ENCODE data around the gene CT83. TPM values are rescaled to one million over a fixed set of nuclear protein-coding genes. Genes with fewer than 3 reads are reported as not detected.

The CT83 gene
- total RNA-seq (2022) (not detected in 2 replicates), Bru-seq, nascent RNA (not detected), BruChase-seq, experiment 1, labeled RNA remaining after a 2-hour chase (not detected), BruChase-seq, experiment 2, labeled RNA remaining after a 6-hour chase (not detected)
- long read RNA-seq = 0 reads

DNA sequence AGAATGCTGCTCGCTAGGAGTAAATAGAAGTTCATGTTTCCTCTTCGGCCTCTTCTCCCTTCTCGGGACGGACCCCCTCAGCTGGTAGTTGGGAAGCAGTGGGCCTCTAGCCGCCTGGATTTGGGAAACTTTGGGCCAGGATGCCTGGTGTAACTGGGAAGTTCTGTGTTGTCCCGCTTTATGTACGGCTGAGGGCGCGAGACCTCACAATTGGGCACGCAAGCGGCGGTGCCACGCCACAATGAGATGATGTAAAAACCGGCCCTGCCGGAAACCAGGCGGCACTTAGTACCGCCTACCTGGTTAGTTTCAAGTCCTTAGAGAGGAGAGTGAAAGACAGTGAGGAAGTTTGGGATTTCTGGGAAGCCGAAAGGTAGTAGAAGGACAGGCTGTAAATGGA is at the start of gene CT83:
TSS of gene CT83 (minus strand) at position 155 of the 400 bp plus-strand sequence. CDS start at position 35, 120 bp downstream.
- Mint-ChIP-seq H3K9me3 (ENCODE audit: unreplicated experiment) (no peaks in the 10 kb centered on the region), H3K4me3 (ENCODE audit: unreplicated experiment) (no peak within 1 kb of the TSS), H3K27ac (ENCODE audit: unreplicated experiment) (no peak within 1 kb of the TSS), H3K27me3 (ENCODE audit: insufficient read depth, unreplicated experiment) (no peaks in the 10 kb centered on the region), H3K36me3 (ENCODE audit: insufficient read depth, unreplicated experiment) (no peaks in the 10 kb centered on the region), H3K4me1 (ENCODE audit: low read depth, unreplicated experiment) (no peaks in the 10 kb centered on the region)
- ChIA-PET CTCF (no interaction called here), POLR2A (no interaction called here)
- H3K4me3 ChIP-seq (ENCODE audit: low read depth, low read length) = no peak within 1 kb of the TSS
- no peak for DNase-seq
- BruUV-seq (replicated peaks) = no TSS peak
- no peaks in the 10 kb centered on the region for H3K9me3 ChIP-seq
- no peak for TF ChIP-seq CTCF (IDR thresholded peaks at IDR 0.05; ENCODE audit: insufficient read depth in 1 of 2, low read depth in 1 of 2, low read length in 1 of 2, severe bottlenecking in 1 of 2, unreplicated experiment in 1 of 2)
- no peaks in the 10 kb centered on the region for H3K4me1 ChIP-seq
- intact Hi-C loops (cut with micrococcal nuclease; ENCODE audit: unreplicated experiment) = no loop called here
- no peaks in the 10 kb centered on the region for H3K36me3 ChIP-seq (ENCODE audit: control insufficient read depth, insufficient read depth, low read length)
- H3K27me3 ChIP-seq (replicated peaks; ENCODE audit: control insufficient read depth, insufficient read depth, low read length) = no peaks in the 10 kb centered on the region

GRCh38 chrX:116499780-116500179 is 37.0 kb upstream of the CT83 start:
- no peak for DNase-seq
- intact Hi-C loops (cut with micrococcal nuclease; ENCODE audit: unreplicated experiment) = no loop called here
- ChIA-PET CTCF (no interaction called here), POLR2A (no interaction called here)
- Histone ChIP-seq H3K9me3 (no peaks in the 10 kb centered on the region), H3K4me3 (ENCODE audit: low read depth, low read length) (no peak overlapping the region), H3K4me1 (no peaks in the 10 kb centered on the region), H3K27me3 (replicated peaks; ENCODE audit: control insufficient read depth, insufficient read depth, low read length) (no peaks in the 10 kb centered on the region), H3K36me3 (ENCODE audit: control insufficient read depth, insufficient read depth, low read length) (no peaks in the 10 kb centered on the region)
- TF ChIP-seq CTCF (IDR thresholded peaks at IDR 0.05; ENCODE audit: insufficient read depth in 1 of 2, low read depth in 1 of 2, low read length in 1 of 2, severe bottlenecking in 1 of 2, unreplicated experiment in 1 of 2) = no peak
- Mint-ChIP-seq H3K9me3 (ENCODE audit: unreplicated experiment) (no peaks in the 10 kb centered on the region), H3K27ac (ENCODE audit: unreplicated experiment) (no peak overlapping the region), H3K4me1 (ENCODE audit: low read depth, unreplicated experiment) (no peaks in the 10 kb centered on the region), H3K36me3 (ENCODE audit: insufficient read depth, unreplicated experiment) (no peaks in the 10 kb centered on the region), H3K4me3 (ENCODE audit: unreplicated experiment) (no peak overlapping the region), H3K27me3 (ENCODE audit: insufficient read depth, unreplicated experiment) (no peaks in the 10 kb centered on the region)
- BruUV-seq (replicated peaks) = no TSS peak

DNA sequence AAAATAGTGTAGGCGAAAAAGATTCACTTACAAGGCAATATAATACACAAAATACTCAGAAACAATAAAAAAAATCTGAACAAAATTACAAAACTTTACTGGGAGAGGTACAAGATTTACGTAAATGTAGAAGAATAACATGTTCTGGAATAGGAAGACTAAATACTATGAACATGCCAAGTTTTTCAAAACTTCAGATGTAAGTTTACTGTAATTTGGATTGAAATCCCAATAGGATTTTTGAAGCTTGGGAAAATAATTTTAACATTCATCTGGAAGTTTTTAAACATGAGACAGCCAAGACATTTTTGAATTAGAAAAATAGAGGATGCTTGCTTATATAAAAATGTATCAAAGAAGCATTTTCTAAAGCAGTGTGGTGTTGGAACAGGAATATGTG is 30.5 kb upstream of the CT83 start:
- no peak for TF ChIP-seq CTCF (IDR thresholded peaks at IDR 0.05; ENCODE audit: insufficient read depth in 1 of 2, low read depth in 1 of 2, low read length in 1 of 2, severe bottlenecking in 1 of 2, unreplicated experiment in 1 of 2)
- Histone ChIP-seq H3K4me1 (no peaks in the 10 kb centered on the region), H3K4me3 (ENCODE audit: low read depth, low read length) (no peak overlapping the region), H3K36me3 (ENCODE audit: control insufficient read depth, insufficient read depth, low read length) (no peaks in the 10 kb centered on the region), H3K9me3 (no peaks in the 10 kb centered on the region), H3K27me3 (replicated peaks; ENCODE audit: control insufficient read depth, insufficient read depth, low read length) (no peaks in the 10 kb centered on the region)
- CTCF ChIA-PET = no interaction called here
- POLR2A ChIA-PET = no interaction called here
- no peaks in the 10 kb centered on the region for H3K36me3 Mint-ChIP-seq (ENCODE audit: insufficient read depth, unreplicated experiment)
- DNase-seq = no peak
- no peaks in the 10 kb centered on the region for H3K9me3 Mint-ChIP-seq (ENCODE audit: unreplicated experiment)
- H3K4me1 Mint-ChIP-seq (ENCODE audit: low read depth, unreplicated experiment) = no peaks in the 10 kb centered on the region
- no peak overlapping the region for H3K27ac Mint-ChIP-seq (ENCODE audit: unreplicated experiment)
- intact Hi-C loops (cut with micrococcal nuclease; ENCODE audit: unreplicated experiment) = loop anchor here (5.0 kb wide), 2 partner anchors 286 to 469 kb away; no protein-coding TSS in a partner anchor
- no peaks in the 10 kb centered on the region for H3K27me3 Mint-ChIP-seq (ENCODE audit: insufficient read depth, unreplicated experiment)
- no TSS peak for BruUV-seq (replicated peaks)
- no peak overlapping the region for H3K4me3 Mint-ChIP-seq (ENCODE audit: unreplicated experiment)

All from Caco-2 (cell line).